A549 (cell line): ENCODE results near the gene LUC7L2.
"Not testable (repeated sequence)": the region's sequence is repeated elsewhere in the genome, so short reads cannot be mapped to it uniquely, and the experiment has no call there.

Source experiments
- BHLHE40 ChIP-seq: IDR thresholded peaks from 2 replicates; pipeline ENCODE4 v1.6.1; 2012; ENCODE audit warnings: low read depth, low read length, inconsistent platforms
- CBX2 ChIP-seq: fragments of 200-600 bp; sonication (generic); IDR thresholded peaks from 2 replicates; pipeline ENCODE4 v1.6.1; 2016; ENCODE audit warnings: low read depth, mild to moderate bottlenecking, borderline replicate concordance
- CEBPB ChIP-seq, 2 experiments: fragments of >200 bp in 1 of 2; sonication (Bioruptor Twin) in 1 of 2; formaldehyde crosslinking in 1 of 2; IDR thresholded peaks; 2 replicates each; pipeline ENCODE4 v1.6.1; 2012 to 2016
- CHD2 ChIP-seq: fragments of 150-350 bp; IDR thresholded peaks from 2 replicates; pipeline ENCODE4 v1.6.1; 2014; ENCODE audit warnings: low read length; ENCODE audit not compliant: partially characterized antibody
- CTCF ChIP-seq: fragments of >200 bp; sonication (Bioruptor Twin); formaldehyde crosslinking; IDR thresholded peaks from 3 replicates; pipeline ENCODE4 v1.5.1; 2016
- GATA3 ChIP-seq: IDR thresholded peaks from 2 replicates; pipeline ENCODE4 v1.6.1; 2012; ENCODE audit warnings: borderline replicate concordance
- KDM1A ChIP-seq: fragments of 200-600 bp; sonication (generic); IDR thresholded peaks from 2 replicates; pipeline ENCODE4 v1.6.1; 2016; ENCODE audit warnings: low read depth, mild to moderate bottlenecking
- MAFK ChIP-seq: fragments of 450-650 bp; IDR thresholded peaks from 2 replicates; pipeline ENCODE4 v1.6.1; 2014; ENCODE audit not compliant: partially characterized antibody
- MAX ChIP-seq: IDR thresholded peaks from 2 replicates; pipeline ENCODE4 v1.6.1; 2012
- NR3C1 ChIP-seq: fragments of >200 bp; sonication (Bioruptor Twin); formaldehyde crosslinking; IDR thresholded peaks from 3 replicates; pipeline ENCODE4 v1.6.1; 2017
- PHF8 ChIP-seq: fragments of 200-600 bp; sonication (generic); IDR thresholded peaks from 2 replicates; pipeline ENCODE4 v1.6.1; 2016; ENCODE audit warnings: low read depth, mild to moderate bottlenecking, antibody characterized with exemption, moderate library complexity, borderline replicate concordance
- POLR2A ChIP-seq: IDR thresholded peaks from 2 replicates; pipeline ENCODE4 v1.6.1; 2012; ENCODE audit warnings: mild to moderate bottlenecking, low read length

- not testable (repeated sequence) for TF ChIP-seq CTCF; POLR2A; PHF8; MAX; MAFK; CEBPB (IDR thresholded peaks at IDR 0.05); CBX2; KDM1A; CHD2; BHLHE40; NR3C1; GATA3
Observed at GRCh38 chr7:139414743-139415402, 55.2 kb downstream of the LUC7L2 start.
